HCT116 (cell line): ENCODE measurements around the gene TMC3.
"Not testable (repeated sequence)": the region's sequence is repeated elsewhere in the genome, so short reads cannot be mapped to it uniquely, and the experiment has no call there.

ENCODE experiments used
- EZH2 ChIP-seq: fragments of 200-600 bp; sonication (generic); IDR thresholded peaks from 2 replicates; pipeline ENCODE4 v1.6.1; 2017; ENCODE audit warnings: antibody characterized with exemption, mixed run types
- POLR2A ChIP-seq: IDR thresholded peaks from 2 replicates; pipeline ENCODE4 v1.7.0; 2011; ENCODE audit warnings: borderline replicate concordance; ENCODE audit not compliant: insufficient read depth, insufficient read length; ENCODE audit errors: extremely low read depth
- TF ChIP-seq, protein P1 (sequence below), 3 experiments: fragments of 200-600 bp in 1 of 3; sonication (generic) in 1 of 3; IDR thresholded peaks in 2 of 3; conservative IDR thresholded peaks in 1 of 3; 2 replicates each; pipeline ENCODE4 v1.5.1; 2012 to 2017; ENCODE audit warnings: low read depth in 2 of 3, low read length in 2 of 3, antibody characterized with exemption in 1 of 3, borderline replicate concordance in 1 of 3, control low read depth in 1 of 3, mild to moderate bottlenecking in 1 of 3, mixed read lengths in 1 of 3, mixed run types in 1 of 3, moderate library complexity in 1 of 3; ENCODE audit not compliant: insufficient read depth in 1 of 3

DNA sequence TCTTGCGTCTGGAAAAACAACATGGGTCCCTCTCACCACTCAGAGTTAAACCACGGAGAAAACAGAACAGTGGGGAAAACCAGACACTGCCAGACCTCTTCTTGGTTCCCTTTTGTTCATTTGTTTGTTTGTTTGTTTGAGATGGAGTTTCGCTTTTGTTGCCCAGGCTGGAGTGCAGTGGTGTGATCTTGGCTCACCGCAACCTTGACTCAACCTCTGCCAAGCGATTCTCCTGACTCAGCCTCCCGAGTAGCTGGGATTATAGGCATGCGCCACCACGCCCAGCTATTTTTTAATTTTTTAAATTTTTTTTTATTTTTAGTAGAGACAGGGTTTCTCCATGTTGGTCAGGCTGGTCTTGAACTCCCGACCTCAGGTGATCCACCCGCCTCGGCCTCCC is 25.3 kb downstream of the TMC3 start:
- TF ChIP-seq, protein P1, sequence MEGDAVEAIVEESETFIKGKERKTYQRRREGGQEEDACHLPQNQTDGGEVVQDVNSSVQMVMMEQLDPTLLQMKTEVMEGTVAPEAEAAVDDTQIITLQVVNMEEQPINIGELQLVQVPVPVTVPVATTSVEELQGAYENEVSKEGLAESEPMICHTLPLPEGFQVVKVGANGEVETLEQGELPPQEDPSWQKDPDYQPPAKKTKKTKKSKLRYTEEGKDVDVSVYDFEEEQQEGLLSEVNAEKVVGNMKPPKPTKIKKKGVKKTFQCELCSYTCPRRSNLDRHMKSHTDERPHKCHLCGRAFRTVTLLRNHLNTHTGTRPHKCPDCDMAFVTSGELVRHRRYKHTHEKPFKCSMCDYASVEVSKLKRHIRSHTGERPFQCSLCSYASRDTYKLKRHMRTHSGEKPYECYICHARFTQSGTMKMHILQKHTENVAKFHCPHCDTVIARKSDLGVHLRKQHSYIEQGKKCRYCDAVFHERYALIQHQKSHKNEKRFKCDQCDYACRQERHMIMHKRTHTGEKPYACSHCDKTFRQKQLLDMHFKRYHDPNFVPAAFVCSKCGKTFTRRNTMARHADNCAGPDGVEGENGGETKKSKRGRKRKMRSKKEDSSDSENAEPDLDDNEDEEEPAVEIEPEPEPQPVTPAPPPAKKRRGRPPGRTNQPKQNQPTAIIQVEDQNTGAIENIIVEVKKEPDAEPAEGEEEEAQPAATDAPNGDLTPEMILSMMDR (IDR thresholded peaks at IDR 0.05 in 2 of 3, conservative IDR thresholded peaks at IDR 0.05 in 1 of 3; ENCODE audit: borderline replicate concordance in 1 of 3, insufficient read depth in 1 of 3, low read depth in 2 of 3, low read length in 2 of 3): not testable (repeated sequence)
- not testable (repeated sequence) for TF ChIP-seq EZH2, POLR2A
